Heart left ventricle (tissue), 16 donors: Measurements from ENCODE around the gene PLK5. TPM values are rescaled to one million over a fixed set of nuclear protein-coding genes. Genes with fewer than 3 reads are reported as not detected.
"Not testable (repeated sequence)": the region's sequence is repeated elsewhere in the genome, so short reads cannot be mapped to it uniquely, and the experiment has no call there.

ENCODE experiments used
- ATAC-seq, 4 donors: fragments of 200-7000 bp; cut with Tn5 transposase; one replicate each; pipeline ENCODE4 v1.9.1; 2020 to 2022; ENCODE audit warnings: moderate library complexity in 4 of 4, mild to moderate bottlenecking in 3 of 4, moderate number of reproducible peaks in 1 of 4
- DNase-seq, 5 donors: peaks; one replicate each; pipeline ENCODE4 v3.0.0-alpha.2; 2020
- H3K27ac ChIP-seq, 12 donors: fragments of 200-600 bp; sonication (generic) in 4 of 12; one replicate each; pipeline versions ENCODE4 v1.5.0 to v1.8.0; 2016 to 2022; ENCODE audit warnings: mild to moderate bottlenecking in 2 of 12
- H3K27me3 ChIP-seq, 9 donors: fragments of 200-600 bp; sonication (generic) in 2 of 9; one replicate each; pipeline versions ENCODE4 v1.5.1 to v1.8.0; 2016 to 2022; ENCODE audit warnings: mild to moderate bottlenecking in 3 of 9
- H3K36me3 ChIP-seq, 9 donors: fragments of 200-600 bp; sonication (generic) in 2 of 9; one replicate each; pipeline versions ENCODE4 v1.5.0 to v1.8.0; 2018 to 2022; ENCODE audit warnings: mild to moderate bottlenecking in 2 of 9
- H3K4me1 ChIP-seq, 12 donors: fragments of 200-600 bp; sonication (generic) in 4 of 12; one replicate each; pipeline versions ENCODE4 v1.5.0 to v1.8.0; 2016 to 2022; ENCODE audit warnings: mild to moderate bottlenecking in 3 of 12
- H3K4me3 ChIP-seq, 12 donors: fragments of 200-600 bp; sonication (generic) in 4 of 12; one replicate each; pipeline versions ENCODE4 v1.5.0 to v1.8.0; 2017 to 2022; ENCODE audit warnings: mild to moderate bottlenecking in 9 of 12, moderate library complexity in 4 of 12
- H3K9me3 ChIP-seq, 12 donors: fragments of 200-600 bp; sonication (generic) in 4 of 12; one replicate each; pipeline versions ENCODE4 v1.5.0 to v1.8.0; 2016 to 2022; ENCODE audit warnings: mild to moderate bottlenecking in 1 of 12
- POLR2A ChIP-seq, 2 donors: fragments of 450-650 bp; IDR thresholded peaks; one replicate each; pipeline ENCODE4 v1.6.1; 2017; ENCODE audit warnings: antibody characterized with exemption in 2 of 2, mild to moderate bottlenecking in 2 of 2, moderate library complexity in 2 of 2
- WGBS, 4 donors: extraction: QIAGEN DNeasy Blood & Tissue Kit in 2 of 4; methylation state at CpG; one replicate each; pipeline versions ENCODE4 v1.1.5 to v1.1.7; 2013 to 2018; 5-methylcytosine and 5-hydroxymethylcytosine counted together
- intact Hi-C, 10 donors: fragments of 100-400 bp; cut with DNase I; formaldehyde crosslinking; loops; one replicate each; pipeline versions ENCODE4 v1.11.1 to v1.14.2; 2022
- long read RNA-seq, 3 donors: library from polyadenylated mRNA; unstranded; transcript quantifications; one replicate each; pipeline ENCODE4 v2.0.0, GENCODE V29; 2020 to 2021
- polyA plus RNA-seq, 2 donors: library from polyadenylated mRNA; stranded (reverse); fragments of 200-250 nt; gene quantifications; one replicate each; pipeline ENCODE4 v1.2.3, GENCODE V29; 2013
- total RNA-seq, 9 donors: library from RNA; depleted of rRNA in 2 of 9; stranded (reverse); fragments of >200 nt in 2 of 9; fragmentation: NEBNext Ultra II Directional in 3 of 9; extraction: Animal tissue kit (Norgen Biotek cat#: 25700) in 3 of 9; gene quantifications; one replicate each; pipeline versions ENCODE4 v1.1.0 to v1.2.4, GENCODE V29; 2016 to 2023
- TF ChIP-seq, protein P1 (sequence below), 12 donors: fragments of 200-600 bp; sonication (generic) in 4 of 12; IDR thresholded peaks; one replicate each; pipeline versions ENCODE4 v1.5.0 to v1.8.0; 2018 to 2022; ENCODE audit warnings: antibody characterized with exemption in 12 of 12, mild to moderate bottlenecking in 5 of 12
- donor health status: ischemic (EF 13 %, LVEDD 7.1; RV severe dilation, severe dysfunction).
- donor health status: healthy with polysubstance abuse.
- donor health status: DM: no; HTN: yes; CAD: no.
- donor health status: DM: no; HTN: no; CAD: no.
- donor health status: ischemic (EF 25% LVEDD 6.9; RV normal size, moderate dysfunction).
- donor health status: ischemic (EF 25% LVEDD 5.7; RV mildly dilated, moderate dysfunction).
- donor health status: healthy.
- donor health status: DM: yes; HTN: yes; CAD: no.
- donor health status: ischemic (EF 35%, LVEDD 5.7; RV mildly dilated, moderate dysfunction).
- donor health status: nonischemic (EF 11% LVEDD 7.7; RV severe dilation, severe dysfunction).
- donor health status: DM: yes; HTN: yes; CAD: no.
- donor health status: PGD.
- donor health status: ischemic (EF 29% LVEDD 5.4; RV normal size, mild dysfunction).
- donor health status: nonischemic (EF 23%, LVEDD 6.1; RV moderate dilation, normal function).

PLK5 gene, protein sequence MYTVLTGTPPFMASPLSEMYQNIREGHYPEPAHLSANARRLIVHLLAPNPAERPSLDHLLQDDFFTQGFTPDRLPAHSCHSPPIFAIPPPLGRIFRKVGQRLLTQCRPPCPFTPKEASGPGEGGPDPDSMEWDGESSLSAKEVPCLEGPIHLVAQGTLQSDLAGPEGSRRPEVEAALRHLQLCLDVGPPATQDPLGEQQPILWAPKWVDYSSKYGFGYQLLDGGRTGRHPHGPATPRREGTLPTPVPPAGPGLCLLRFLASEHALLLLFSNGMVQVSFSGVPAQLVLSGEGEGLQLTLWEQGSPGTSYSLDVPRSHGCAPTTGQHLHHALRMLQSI
- total RNA-seq: under 1 TPM in 1 of 9 donors, not detected in 8; 0.17 TPM
- under 1 TPM in 1 of 2 donors, not detected in 1; 0.30 TPM for polyA plus RNA-seq
- long read RNA-seq, donor 1: 0 reads
- long read RNA-seq, donor 2: 0 reads
- long read RNA-seq, donor 3: 0 reads

GRCh38 chr19:1523412-1524286 lies at the start of gene PLK5:
Gene PLK5 (plus strand): TSS chr19:1524077. CDS start chr19:1526997, 2,920 bp downstream.
- Histone ChIP-seq H3K9me3 (no peaks in the 10 kb centered on the region), H3K27me3 (peaks cover 7 to 59% (median 32%) of the 10 kb centered on the region in 9 donors), H3K27ac (no peak within 1 kb of the TSS), H3K4me1 (peaks cover 0 to 20% (median 0%) of the 10 kb centered on the region in 12 donors), H3K36me3 (no peaks in the 10 kb centered on the region), H3K4me3 (peak within 1 kb of the TSS in 7 of 12 donors; percentile 3 to 51 (median 19))
- WGBS, 4 donors: 9 to 19% (median 13%) methylated on average over 30 to 92 of the region's 92 CpGs
- TF ChIP-seq, protein P1, sequence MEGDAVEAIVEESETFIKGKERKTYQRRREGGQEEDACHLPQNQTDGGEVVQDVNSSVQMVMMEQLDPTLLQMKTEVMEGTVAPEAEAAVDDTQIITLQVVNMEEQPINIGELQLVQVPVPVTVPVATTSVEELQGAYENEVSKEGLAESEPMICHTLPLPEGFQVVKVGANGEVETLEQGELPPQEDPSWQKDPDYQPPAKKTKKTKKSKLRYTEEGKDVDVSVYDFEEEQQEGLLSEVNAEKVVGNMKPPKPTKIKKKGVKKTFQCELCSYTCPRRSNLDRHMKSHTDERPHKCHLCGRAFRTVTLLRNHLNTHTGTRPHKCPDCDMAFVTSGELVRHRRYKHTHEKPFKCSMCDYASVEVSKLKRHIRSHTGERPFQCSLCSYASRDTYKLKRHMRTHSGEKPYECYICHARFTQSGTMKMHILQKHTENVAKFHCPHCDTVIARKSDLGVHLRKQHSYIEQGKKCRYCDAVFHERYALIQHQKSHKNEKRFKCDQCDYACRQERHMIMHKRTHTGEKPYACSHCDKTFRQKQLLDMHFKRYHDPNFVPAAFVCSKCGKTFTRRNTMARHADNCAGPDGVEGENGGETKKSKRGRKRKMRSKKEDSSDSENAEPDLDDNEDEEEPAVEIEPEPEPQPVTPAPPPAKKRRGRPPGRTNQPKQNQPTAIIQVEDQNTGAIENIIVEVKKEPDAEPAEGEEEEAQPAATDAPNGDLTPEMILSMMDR (IDR thresholded peaks at IDR 0.05): peak in 2 of 12 donors; percentile 10 to 19
- no peak for TF ChIP-seq POLR2A (IDR thresholded peaks at IDR 0.05)
- DNase-seq (no peak), ATAC-seq (no peak)
- intact Hi-C loops: loop anchor here in 2 of 10 donors (10.0 kb wide), 1 partner anchor 239 kb away; the partner anchor contains the start of gene EFNA2 (in 2 of the 2)

DNA sequence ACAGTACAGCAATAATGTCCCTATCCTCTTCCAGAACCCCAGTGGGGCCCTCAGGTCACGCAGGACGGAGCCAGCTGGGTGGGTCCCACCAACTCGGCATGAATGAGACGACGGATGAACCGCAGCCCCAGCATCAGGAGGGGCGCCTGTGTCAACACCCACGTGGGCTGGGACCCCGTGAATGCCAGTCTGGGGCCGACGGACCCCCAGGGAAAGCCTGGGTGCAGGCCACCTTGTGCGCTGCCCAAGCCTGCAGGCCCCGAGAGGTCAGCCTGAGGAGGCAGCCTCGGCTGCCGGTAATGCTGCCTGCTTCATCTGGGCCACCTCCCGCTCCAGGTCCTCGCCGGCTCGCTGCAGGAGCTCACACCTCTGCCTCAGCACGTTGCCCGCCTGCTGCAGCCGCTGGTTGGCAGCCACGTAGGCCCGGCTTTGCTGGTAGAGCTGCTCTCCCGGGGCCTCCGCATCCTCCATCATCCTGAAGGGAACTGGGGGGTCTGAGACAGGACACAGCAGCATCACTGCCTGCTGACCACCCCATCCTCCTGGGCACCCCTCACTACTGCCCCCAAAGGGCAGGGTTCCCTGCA lies 49.0 kb upstream of the PLK5 start:
- Histone ChIP-seq H3K4me3 (no peak overlapping the region), H3K4me1 (peaks cover 12 to 61% (median 45%) of the 10 kb centered on the region in 12 donors), H3K27ac (peak overlapping the region in 6 of 12 donors; percentile 23 to 60 (median 49)), H3K27me3 (peaks cover 1 to 38% (median 26%) of the 10 kb centered on the region in 9 donors), H3K9me3 (no peaks in the 10 kb centered on the region), H3K36me3 (peaks cover 0 to 33% (median 3%) of the 10 kb centered on the region in 9 donors)
- TF ChIP-seq POLR2A (IDR thresholded peaks at IDR 0.05): no peak
- TF ChIP-seq, protein P1 (IDR thresholded peaks at IDR 0.05): no peak
- WGBS, 4 donors: 89 to 94% (median 92%) methylated on average over 24 to 26 of the region's 26 CpGs
- intact Hi-C loops: no loop called here
- DNase-seq (peak in 4 of 5 donors; percentile 10 to 53 (median 14)), ATAC-seq (no peak)

GRCh38 chr19:1475751-1476437 lies 48.0 kb upstream of the PLK5 start:
- no peak for TF ChIP-seq POLR2A (IDR thresholded peaks at IDR 0.05)
- TF ChIP-seq, protein P1 (IDR thresholded peaks at IDR 0.05): no peak
- Histone ChIP-seq H3K36me3 (peaks cover 0 to 33% (median 3%) of the 10 kb centered on the region in 9 donors), H3K27me3 (peaks cover 0 to 27% (median 16%) of the 10 kb centered on the region in 9 donors), H3K4me1 (peaks cover 3 to 51% (median 35%) of the 10 kb centered on the region in 12 donors), H3K9me3 (no peaks in the 10 kb centered on the region), H3K4me3 (no peak overlapping the region), H3K27ac (no peak overlapping the region)
- 90 to 95% (median 91%) methylated on average over 14 to 31 of the region's 31 CpGs for WGBS, 4 donors
- ATAC-seq (no peak), DNase-seq (peak in 1 of 5 donors; percentile 56)
- intact Hi-C loops: no loop called here

DNA sequence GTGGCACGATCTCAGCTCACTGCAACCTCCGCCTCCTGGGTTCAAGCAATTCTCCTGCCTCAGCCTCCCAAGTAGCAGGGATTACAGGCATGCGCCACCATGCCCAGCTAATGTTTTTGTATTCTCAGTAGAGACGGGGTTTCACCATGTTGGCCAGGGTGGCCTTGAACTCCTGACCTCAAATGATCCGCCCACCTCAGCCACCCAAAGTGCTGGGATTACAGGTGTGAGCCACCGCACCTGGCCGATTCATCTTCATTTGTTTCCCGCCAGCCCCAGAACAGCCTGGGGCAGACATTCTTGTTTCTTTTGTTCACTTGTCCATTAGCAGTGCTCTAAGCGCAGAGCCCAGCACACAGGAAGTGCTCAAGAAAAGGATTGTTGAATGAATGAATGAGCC lies 46.8 kb upstream of the PLK5 start:
- intact Hi-C loops, DNase-seq, H3K9me3 ChIP-seq, ATAC-seq, H3K27ac ChIP-seq, H3K4me3 ChIP-seq: not testable (repeated sequence)
- Histone ChIP-seq H3K4me1 (peaks cover 0 to 41% (median 28%) of the 10 kb centered on the region in 12 donors), H3K27me3 (peaks cover 0 to 16% (median 6%) of the 10 kb centered on the region in 9 donors), H3K36me3 (peaks cover 0 to 33% (median 3%) of the 10 kb centered on the region in 9 donors)
- WGBS, 4 donors: 93 to 97% (median 95%) methylated on average over 9 of the region's 9 CpGs
